ENCODE results near the gene SPTY2D1. TPM values are rescaled to one million over a fixed set of nuclear protein-coding genes. Genes with fewer than 3 reads are reported as not detected.
"Not testable (repeated sequence)": the region's sequence is repeated elsewhere in the genome, so short reads cannot be mapped to it uniquely, and the experiment has no call there.

SPTY2D1 gene
- total and polyA plus RNA-seq, 3 donors from 2014 or later, result 11.5 to 28.2 (median 23.9) TPM

DNA sequence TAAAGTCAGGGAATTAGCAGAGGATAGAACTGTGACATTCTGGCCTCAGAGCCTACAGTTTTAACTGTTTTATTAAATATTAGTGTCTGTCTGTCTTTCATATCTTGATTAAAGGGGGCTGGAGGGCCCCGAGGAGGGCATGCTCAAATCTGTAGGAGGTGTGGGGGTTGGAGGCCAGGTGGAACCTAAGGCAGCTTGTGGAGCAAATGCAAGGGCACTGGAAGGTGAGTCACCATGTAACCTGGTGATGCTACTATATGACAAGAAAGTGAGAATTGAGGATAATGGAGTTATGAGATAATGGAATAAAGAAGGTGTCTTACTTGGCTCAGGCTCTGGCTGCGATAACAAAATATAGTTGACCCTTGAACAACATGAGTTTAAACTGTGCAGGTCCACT is 37.1 kb upstream of the SPTY2D1 start:
- WGBS, 2 donors, result 84 to 92% methylated on average over 2 of the region's 2 CpGs

DNA sequence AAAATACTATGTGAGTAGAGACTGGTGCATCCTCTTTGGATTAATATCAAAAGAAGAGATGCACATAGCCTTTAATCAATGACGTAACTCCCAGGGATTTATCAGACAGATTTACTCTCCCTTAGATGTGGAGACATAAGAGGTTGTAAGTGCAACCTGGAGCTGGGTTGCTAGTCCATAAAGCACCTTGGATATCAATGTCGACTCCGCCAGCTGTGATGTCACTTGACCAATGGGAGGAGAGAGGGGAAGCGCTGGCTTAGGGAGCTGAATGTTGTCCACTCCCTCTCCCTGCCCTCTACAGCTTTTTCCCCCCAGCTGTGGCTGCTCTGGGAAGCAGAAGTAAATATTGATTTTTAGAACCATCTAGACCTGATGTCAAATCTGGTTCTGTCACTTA is 35.6 kb upstream of the SPTY2D1 start:
- Histone ChIP-seq H3K4me3 (no peak overlapping the region), H3K27ac (no peak overlapping the region), H3K4me1 (no peaks in the 10 kb centered on the region), H3K9me3 (no peaks in the 10 kb centered on the region), H3K27me3 (no peaks in the 10 kb centered on the region), H3K36me3 (ENCODE audit: low read depth, missing control alignments) (no peaks in the 10 kb centered on the region)
- TF ChIP-seq, protein P1, sequence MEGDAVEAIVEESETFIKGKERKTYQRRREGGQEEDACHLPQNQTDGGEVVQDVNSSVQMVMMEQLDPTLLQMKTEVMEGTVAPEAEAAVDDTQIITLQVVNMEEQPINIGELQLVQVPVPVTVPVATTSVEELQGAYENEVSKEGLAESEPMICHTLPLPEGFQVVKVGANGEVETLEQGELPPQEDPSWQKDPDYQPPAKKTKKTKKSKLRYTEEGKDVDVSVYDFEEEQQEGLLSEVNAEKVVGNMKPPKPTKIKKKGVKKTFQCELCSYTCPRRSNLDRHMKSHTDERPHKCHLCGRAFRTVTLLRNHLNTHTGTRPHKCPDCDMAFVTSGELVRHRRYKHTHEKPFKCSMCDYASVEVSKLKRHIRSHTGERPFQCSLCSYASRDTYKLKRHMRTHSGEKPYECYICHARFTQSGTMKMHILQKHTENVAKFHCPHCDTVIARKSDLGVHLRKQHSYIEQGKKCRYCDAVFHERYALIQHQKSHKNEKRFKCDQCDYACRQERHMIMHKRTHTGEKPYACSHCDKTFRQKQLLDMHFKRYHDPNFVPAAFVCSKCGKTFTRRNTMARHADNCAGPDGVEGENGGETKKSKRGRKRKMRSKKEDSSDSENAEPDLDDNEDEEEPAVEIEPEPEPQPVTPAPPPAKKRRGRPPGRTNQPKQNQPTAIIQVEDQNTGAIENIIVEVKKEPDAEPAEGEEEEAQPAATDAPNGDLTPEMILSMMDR (IDR thresholded peaks at IDR 0.05), result no peak
- TF ChIP-seq POLR2A (IDR thresholded peaks at IDR 0.05), result no peak
- DNase-seq, result no peak
- 69 to 74% methylated on average over 4 of the region's 4 CpGs for WGBS, 2 donors
- intact Hi-C loops (cut with DNase I; ENCODE audit: low total_unique reads), result no loop called here

More for the DNA sequence above, 37.1 kb upstream of the SPTY2D1 start:
- Histone ChIP-seq H3K36me3 (ENCODE audit: low read depth, missing control alignments) (no peaks in the 10 kb centered on the region), H3K4me1 (no peaks in the 10 kb centered on the region), H3K27me3 (no peaks in the 10 kb centered on the region), H3K27ac (no peak overlapping the region), H3K9me3 (no peaks in the 10 kb centered on the region), H3K4me3 (no peak overlapping the region)
- DNase-seq, result no peak
- intact Hi-C loops (cut with DNase I; ENCODE audit: low total_unique reads), result no loop called here
- TF ChIP-seq POLR2A (IDR thresholded peaks at IDR 0.05), result no peak
- TF ChIP-seq, protein P1 (IDR thresholded peaks at IDR 0.05), result no peak

DNA sequence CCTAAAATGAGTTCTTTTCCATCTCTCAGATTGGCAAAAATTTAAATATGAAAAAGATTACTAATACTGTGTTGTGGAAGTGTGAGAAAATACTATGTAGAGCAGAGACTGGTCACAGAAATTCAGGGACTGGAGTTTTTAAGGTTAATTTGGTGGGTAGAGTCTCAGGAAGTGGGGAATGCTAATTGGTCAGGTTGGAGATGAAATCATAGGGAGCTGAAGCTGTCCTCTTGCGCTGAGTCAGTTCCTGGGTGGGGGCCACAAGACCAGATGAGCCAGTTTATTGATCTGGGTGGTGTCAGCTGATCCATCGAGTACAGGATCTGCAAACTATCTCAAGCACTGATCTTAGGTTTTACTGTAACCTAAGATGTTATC is 35.1 kb upstream of the SPTY2D1 start:
- no peak for DNase-seq
- H3K27me3 ChIP-seq, result no peaks in the 10 kb centered on the region
- no peaks in the 10 kb centered on the region for H3K4me1 ChIP-seq
- no peak overlapping the region for H3K27ac ChIP-seq
- no peaks in the 10 kb centered on the region for H3K9me3 ChIP-seq
- intact Hi-C loops (cut with DNase I; ENCODE audit: low total_unique reads), result no loop called here
- H3K4me3 ChIP-seq, result no peak overlapping the region
- 40 to 54% methylated on average over 2 of the region's 2 CpGs for WGBS, 2 donors
- no peaks in the 10 kb centered on the region for H3K36me3 ChIP-seq (ENCODE audit: low read depth, missing control alignments)
- no peak for TF ChIP-seq POLR2A (IDR thresholded peaks at IDR 0.05)
- TF ChIP-seq, protein P1 (IDR thresholded peaks at IDR 0.05), result no peak

DNA sequence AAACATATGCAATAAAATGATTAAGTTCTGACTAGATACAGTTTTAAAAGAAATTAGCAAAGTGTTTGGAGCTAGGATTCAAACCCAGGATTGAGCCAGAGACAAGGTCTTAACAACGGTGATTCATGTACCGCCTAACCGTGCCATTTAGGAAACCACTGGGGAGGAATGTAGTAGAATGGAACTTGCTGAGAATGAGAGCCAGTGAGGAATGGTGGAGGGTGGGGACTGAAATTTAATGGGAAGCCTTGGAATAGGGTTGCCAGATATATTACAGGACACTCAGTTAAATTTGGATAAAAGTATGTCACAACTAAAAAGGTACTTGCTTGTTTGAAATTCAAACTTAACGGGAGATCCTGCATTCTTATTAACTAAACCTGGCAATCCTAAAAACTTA is 34.0 kb upstream of the SPTY2D1 start:
- intact Hi-C loops (cut with DNase I; ENCODE audit: low total_unique reads), result no loop called here
- Histone ChIP-seq H3K4me1 (no peaks in the 10 kb centered on the region), H3K27ac (no peak overlapping the region), H3K9me3 (no peaks in the 10 kb centered on the region), H3K4me3 (no peak overlapping the region), H3K27me3 (no peaks in the 10 kb centered on the region), H3K36me3 (ENCODE audit: low read depth, missing control alignments) (no peaks in the 10 kb centered on the region)
- WGBS, 2 donors, result 88 to 89% methylated on average over 4 of the region's 4 CpGs
- DNase-seq, result no peak
- TF ChIP-seq, protein P1 (IDR thresholded peaks at IDR 0.05), result no peak
- TF ChIP-seq POLR2A (IDR thresholded peaks at IDR 0.05), result no peak

DNA sequence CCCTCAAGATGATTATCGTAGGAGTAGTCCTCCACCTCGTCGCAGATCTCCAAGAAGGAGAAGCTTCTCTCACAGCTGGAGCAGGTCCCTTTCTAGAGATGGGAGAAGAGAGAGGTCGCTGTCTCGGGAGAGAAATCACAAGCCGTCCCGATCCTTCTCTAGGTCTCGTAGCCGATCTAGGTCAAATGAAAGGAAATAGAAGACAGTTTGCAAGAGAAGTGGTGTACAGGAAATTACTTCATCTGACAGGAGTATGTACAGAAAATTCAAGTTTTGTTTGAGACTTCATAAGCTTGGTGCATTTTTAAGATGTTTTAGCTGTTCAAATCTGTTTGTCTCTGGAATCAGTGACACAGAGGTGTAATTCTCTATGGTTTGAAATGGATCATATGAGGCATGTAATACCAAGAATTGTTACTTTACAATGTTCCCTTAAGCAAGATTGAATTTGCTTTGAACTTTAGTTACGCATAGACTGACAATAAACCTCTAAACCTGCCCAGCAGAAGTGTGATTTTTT is 31.3 kb upstream of the SPTY2D1 start:
- H3K27me3 ChIP-seq; H3K4me3 ChIP-seq; H3K27ac ChIP-seq; H3K9me3 ChIP-seq; H3K4me1 ChIP-seq; DNase-seq; H3K36me3 ChIP-seq (ENCODE audit: low read depth, missing control alignments); intact Hi-C loops (cut with DNase I; ENCODE audit: low total_unique reads): not testable (repeated sequence)
- 58 to 84% methylated on average over 10 of the region's 10 CpGs for WGBS, 2 donors
